ENCODE measurements around the gene OR8I2.
"Not testable (repeated sequence)": the region's sequence is repeated elsewhere in the genome, so short reads cannot be mapped to it uniquely, and the experiment has no call there.

The OR8I2 gene

DNA sequence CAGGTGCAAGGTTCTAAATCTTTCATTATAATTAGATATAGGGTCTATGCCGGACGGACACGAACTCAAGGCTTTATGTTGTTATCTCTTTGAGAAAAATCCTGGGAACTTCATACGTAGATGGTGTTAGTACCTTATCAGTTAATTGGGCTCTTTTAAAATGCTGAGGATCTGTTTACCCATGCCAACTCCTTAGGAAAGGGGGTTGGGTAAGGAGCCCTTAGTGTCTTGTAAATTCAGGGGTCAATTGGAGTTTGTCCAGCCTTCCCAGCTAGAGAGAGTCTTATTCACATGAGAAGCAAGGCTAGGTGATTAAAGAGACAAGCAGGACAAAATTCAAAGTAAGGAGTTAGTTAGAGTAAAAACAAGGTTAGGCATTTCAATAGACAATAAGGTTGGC lies 36.7 kb upstream of the OR8I2 start:
- H2AK5ac ChIP-seq (ENCODE audit: low read length, severe bottlenecking); H3K79me1 ChIP-seq (replicated peaks; ENCODE audit: low read length, poor library complexity, severe bottlenecking); H3K4ac ChIP-seq (ENCODE audit: low read depth in 1 of 2, low read length in 2 of 2); H3K9ac ChIP-seq (ENCODE audit: low read length); H3K14ac ChIP-seq (ENCODE audit: low read length in 2 of 2); H3K4me1 ChIP-seq (ENCODE audit: control insufficient read depth, insufficient read depth, low read depth, low read length); H2BK15ac ChIP-seq (ENCODE audit: low read depth, poor library complexity, severe bottlenecking); H2BK12ac ChIP-seq (ENCODE audit: low read length in 2 of 2); H3K27ac ChIP-seq (ENCODE audit: low read length, poor library complexity, severe bottlenecking); H3K4me2 ChIP-seq (ENCODE audit: low read length, poor library complexity, severe bottlenecking); DNase-seq; H3K18ac ChIP-seq (ENCODE audit: low read depth in 1 of 2, low read length in 2 of 2); H4K91ac ChIP-seq (ENCODE audit: low read length); H3K23ac ChIP-seq (ENCODE audit: low read length in 2 of 2); H4K8ac ChIP-seq (ENCODE audit: low read length); H2BK120ac ChIP-seq (ENCODE audit: low read depth, low read length); H3K36me3 ChIP-seq (ENCODE audit: control insufficient read depth in 1 of 2, insufficient read depth in 2 of 2, low read depth in 1 of 2, low read length in 2 of 2); H2AFZ ChIP-seq (ENCODE audit: low read depth, low read length); H3K9me3 ChIP-seq (ENCODE audit: control insufficient read depth, low read length); H2BK5ac ChIP-seq (ENCODE audit: low read depth, low read length, poor library complexity, severe bottlenecking); H3K27me3 ChIP-seq (ENCODE audit: control insufficient read depth in 1 of 2, insufficient read depth in 1 of 2, low read length in 2 of 2); H3K4me3 ChIP-seq (ENCODE audit: insufficient read depth in 1 of 2, low read depth in 1 of 2, low read length in 2 of 2): not testable (repeated sequence)
- 18% methylated on average over 4 of the region's 4 CpGs for WGBS

GRCh38 chr11:56057661-56058237 lies 35.4 kb upstream of the OR8I2 start:
- H3K4me1 ChIP-seq (ENCODE audit: control insufficient read depth, insufficient read depth, low read depth, low read length); H3K23ac ChIP-seq (ENCODE audit: low read length in 2 of 2); H3K4me2 ChIP-seq (ENCODE audit: low read length, poor library complexity, severe bottlenecking); H2BK15ac ChIP-seq (ENCODE audit: low read depth, poor library complexity, severe bottlenecking); H2BK5ac ChIP-seq (ENCODE audit: low read depth, low read length, poor library complexity, severe bottlenecking); H3K4me3 ChIP-seq (ENCODE audit: insufficient read depth in 1 of 2, low read depth in 1 of 2, low read length in 2 of 2); H4K91ac ChIP-seq (ENCODE audit: low read length); H2AK5ac ChIP-seq (ENCODE audit: low read length, severe bottlenecking); H4K8ac ChIP-seq (ENCODE audit: low read length); H3K36me3 ChIP-seq (ENCODE audit: control insufficient read depth in 1 of 2, insufficient read depth in 2 of 2, low read depth in 1 of 2, low read length in 2 of 2); H2AFZ ChIP-seq (ENCODE audit: low read depth, low read length); H3K9ac ChIP-seq (ENCODE audit: low read length); H2BK12ac ChIP-seq (ENCODE audit: low read length in 2 of 2); DNase-seq; H3K27me3 ChIP-seq (ENCODE audit: control insufficient read depth in 1 of 2, insufficient read depth in 1 of 2, low read length in 2 of 2); H3K14ac ChIP-seq (ENCODE audit: low read length in 2 of 2); H3K9me3 ChIP-seq (ENCODE audit: control insufficient read depth, low read length); H3K79me1 ChIP-seq (replicated peaks; ENCODE audit: low read length, poor library complexity, severe bottlenecking); H3K18ac ChIP-seq (ENCODE audit: low read depth in 1 of 2, low read length in 2 of 2); H2BK120ac ChIP-seq (ENCODE audit: low read depth, low read length); H3K4ac ChIP-seq (ENCODE audit: low read depth in 1 of 2, low read length in 2 of 2); H3K27ac ChIP-seq (ENCODE audit: low read length, poor library complexity, severe bottlenecking): not testable (repeated sequence)
- WGBS: 3% methylated on average over 3 of the region's 7 CpGs

DNA sequence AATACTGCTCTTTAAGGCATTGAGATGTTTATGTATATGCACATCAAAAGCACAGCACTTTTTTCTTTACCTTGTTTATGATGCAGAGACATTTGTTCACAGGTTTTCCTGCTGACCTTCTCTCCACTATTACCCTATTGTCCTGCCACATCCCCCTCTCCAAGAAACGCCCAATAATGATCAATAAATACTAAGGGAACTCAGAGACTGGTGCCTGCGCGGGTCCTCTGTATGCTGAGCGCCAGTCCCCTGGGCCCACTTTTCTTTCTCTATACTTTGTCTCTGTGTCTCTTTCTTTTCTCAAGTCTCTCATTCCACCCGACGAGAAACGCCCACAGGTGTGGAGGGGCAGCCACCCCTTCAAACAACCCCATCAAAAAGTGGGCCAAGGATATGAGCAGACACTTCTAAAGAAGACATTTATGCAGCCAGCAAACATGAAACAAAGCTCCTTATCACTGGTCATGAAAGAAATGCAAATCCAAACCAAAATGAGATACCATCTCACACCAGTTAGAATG lies 34.8 kb upstream of the OR8I2 start:
- not testable (repeated sequence) for H3K4ac ChIP-seq (ENCODE audit: low read depth in 1 of 2, low read length in 2 of 2); H2BK120ac ChIP-seq (ENCODE audit: low read depth, low read length); H2BK5ac ChIP-seq (ENCODE audit: low read depth, low read length, poor library complexity, severe bottlenecking); H3K14ac ChIP-seq (ENCODE audit: low read length in 2 of 2); H2AK5ac ChIP-seq (ENCODE audit: low read length, severe bottlenecking); DNase-seq; H3K4me2 ChIP-seq (ENCODE audit: low read length, poor library complexity, severe bottlenecking); H3K36me3 ChIP-seq (ENCODE audit: control insufficient read depth in 1 of 2, insufficient read depth in 2 of 2, low read depth in 1 of 2, low read length in 2 of 2); H2BK12ac ChIP-seq (ENCODE audit: low read length in 2 of 2); H3K9me3 ChIP-seq (ENCODE audit: control insufficient read depth, low read length); H3K4me1 ChIP-seq (ENCODE audit: control insufficient read depth, insufficient read depth, low read depth, low read length); H3K9ac ChIP-seq (ENCODE audit: low read length); H4K8ac ChIP-seq (ENCODE audit: low read length); H3K79me1 ChIP-seq (replicated peaks; ENCODE audit: low read length, poor library complexity, severe bottlenecking); H3K27me3 ChIP-seq (ENCODE audit: control insufficient read depth in 1 of 2, insufficient read depth in 1 of 2, low read length in 2 of 2); H4K91ac ChIP-seq (ENCODE audit: low read length); H3K18ac ChIP-seq (ENCODE audit: low read depth in 1 of 2, low read length in 2 of 2); H2BK15ac ChIP-seq (ENCODE audit: low read depth, poor library complexity, severe bottlenecking); H3K4me3 ChIP-seq (ENCODE audit: insufficient read depth in 1 of 2, low read depth in 1 of 2, low read length in 2 of 2); H2AFZ ChIP-seq (ENCODE audit: low read depth, low read length); H3K23ac ChIP-seq (ENCODE audit: low read length in 2 of 2); H3K27ac ChIP-seq (ENCODE audit: low read length, poor library complexity, severe bottlenecking)
- 55% methylated on average over 7 of the region's 7 CpGs for WGBS

DNA sequence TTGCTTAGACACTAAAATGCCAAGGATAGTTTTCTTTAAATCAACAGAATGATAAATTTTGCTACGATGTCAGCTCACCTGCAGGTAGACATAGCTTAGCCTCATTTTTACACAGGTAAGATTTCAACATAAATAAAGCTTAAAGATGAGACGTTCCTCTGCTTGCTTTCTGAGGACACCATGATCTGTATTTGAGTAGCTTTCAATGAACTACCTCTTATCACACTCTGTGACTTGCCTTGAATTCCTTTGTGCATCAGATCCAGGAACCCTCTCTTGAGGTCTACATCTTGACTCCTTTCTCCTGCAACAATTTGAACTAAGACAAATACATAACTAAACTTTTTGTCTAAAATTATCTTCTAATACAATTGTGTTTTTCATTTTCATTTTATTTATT lies 26.1 kb upstream of the OR8I2 start:
- H2AK5ac ChIP-seq (ENCODE audit: low read length, severe bottlenecking): no peak overlapping the region
- H2BK15ac ChIP-seq (ENCODE audit: low read depth, poor library complexity, severe bottlenecking): no peak overlapping the region
- WGBS: 69% methylated on average over 2 of the region's 2 CpGs
- H3K27me3 ChIP-seq (ENCODE audit: control insufficient read depth in 1 of 2, insufficient read depth in 1 of 2, low read length in 2 of 2): no peaks in the 10 kb centered on the region
- no peak overlapping the region for H3K23ac ChIP-seq (ENCODE audit: low read length in 2 of 2)
- no peak overlapping the region for H3K9ac ChIP-seq (ENCODE audit: low read length)
- no peak for DNase-seq
- no peaks in the 10 kb centered on the region for H3K36me3 ChIP-seq (ENCODE audit: control insufficient read depth in 1 of 2, insufficient read depth in 2 of 2, low read depth in 1 of 2, low read length in 2 of 2)
- no peak overlapping the region for H3K14ac ChIP-seq (ENCODE audit: low read length in 2 of 2)
- H3K27ac ChIP-seq (ENCODE audit: low read length, poor library complexity, severe bottlenecking): no peak overlapping the region
- no peak overlapping the region for H2BK12ac ChIP-seq (ENCODE audit: low read length in 2 of 2)
- H3K4me1 ChIP-seq (ENCODE audit: control insufficient read depth, insufficient read depth, low read depth, low read length): no peaks in the 10 kb centered on the region
- H2BK120ac ChIP-seq (ENCODE audit: low read depth, low read length): no peak overlapping the region
- H2BK5ac ChIP-seq (ENCODE audit: low read depth, low read length, poor library complexity, severe bottlenecking): no peak overlapping the region
- no peak overlapping the region for H4K91ac ChIP-seq (ENCODE audit: low read length)
- no peak overlapping the region for H3K18ac ChIP-seq (ENCODE audit: low read depth in 1 of 2, low read length in 2 of 2)
- H2AFZ ChIP-seq (ENCODE audit: low read depth, low read length): no peak overlapping the region
- H3K4me3 ChIP-seq (ENCODE audit: insufficient read depth in 1 of 2, low read depth in 1 of 2, low read length in 2 of 2): no peak overlapping the region
- H3K4ac ChIP-seq (ENCODE audit: low read depth in 1 of 2, low read length in 2 of 2): no peak overlapping the region
- H3K4me2 ChIP-seq (ENCODE audit: low read length, poor library complexity, severe bottlenecking): no peak overlapping the region
- no peaks in the 10 kb centered on the region for H3K79me1 ChIP-seq (replicated peaks; ENCODE audit: low read length, poor library complexity, severe bottlenecking)
- H4K8ac ChIP-seq (ENCODE audit: low read length): no peak overlapping the region
- peaks cover 9% of the 10 kb centered on the region for H3K9me3 ChIP-seq (ENCODE audit: control insufficient read depth, low read length)

Measured in mesenchymal stem cell (in vitro differentiated cells and primary cell).